GM12872 (cell line): ENCODE results near the gene APBB2.

ENCODE experiments used
- TF ChIP-seq, protein P1 (sequence below): IDR thresholded peaks from 3 replicates; pipeline ENCODE4 v1.5.1; 2011; ENCODE audit warnings: low read depth, mild to moderate bottlenecking, low read length, moderate library complexity; ENCODE audit not compliant: insufficient read depth

Gene APBB2

GRCh38 chr4:40858962-40859361, 355.4 kb downstream of the APBB2 start:
- TF ChIP-seq, protein P1, sequence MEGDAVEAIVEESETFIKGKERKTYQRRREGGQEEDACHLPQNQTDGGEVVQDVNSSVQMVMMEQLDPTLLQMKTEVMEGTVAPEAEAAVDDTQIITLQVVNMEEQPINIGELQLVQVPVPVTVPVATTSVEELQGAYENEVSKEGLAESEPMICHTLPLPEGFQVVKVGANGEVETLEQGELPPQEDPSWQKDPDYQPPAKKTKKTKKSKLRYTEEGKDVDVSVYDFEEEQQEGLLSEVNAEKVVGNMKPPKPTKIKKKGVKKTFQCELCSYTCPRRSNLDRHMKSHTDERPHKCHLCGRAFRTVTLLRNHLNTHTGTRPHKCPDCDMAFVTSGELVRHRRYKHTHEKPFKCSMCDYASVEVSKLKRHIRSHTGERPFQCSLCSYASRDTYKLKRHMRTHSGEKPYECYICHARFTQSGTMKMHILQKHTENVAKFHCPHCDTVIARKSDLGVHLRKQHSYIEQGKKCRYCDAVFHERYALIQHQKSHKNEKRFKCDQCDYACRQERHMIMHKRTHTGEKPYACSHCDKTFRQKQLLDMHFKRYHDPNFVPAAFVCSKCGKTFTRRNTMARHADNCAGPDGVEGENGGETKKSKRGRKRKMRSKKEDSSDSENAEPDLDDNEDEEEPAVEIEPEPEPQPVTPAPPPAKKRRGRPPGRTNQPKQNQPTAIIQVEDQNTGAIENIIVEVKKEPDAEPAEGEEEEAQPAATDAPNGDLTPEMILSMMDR, result no peak

DNA sequence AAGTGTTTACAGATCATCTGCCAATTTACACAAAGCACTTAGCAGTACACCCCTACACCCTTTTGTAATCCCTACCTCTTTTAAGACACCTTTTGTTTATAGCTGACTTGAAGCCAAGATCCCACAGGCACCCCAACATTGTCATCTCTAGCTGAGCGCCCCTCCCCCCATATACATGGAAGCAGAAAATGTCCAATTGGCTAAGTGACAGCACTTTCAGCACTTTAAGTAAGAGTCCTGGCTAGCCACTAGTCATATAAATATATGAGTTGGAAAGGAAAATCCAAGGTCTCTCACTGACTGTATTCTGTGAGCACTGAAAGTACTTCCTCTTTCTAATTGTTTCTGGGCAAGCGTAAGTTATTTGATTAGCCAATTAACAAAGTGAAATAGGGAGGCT, 356.4 kb downstream of the APBB2 start:
- TF ChIP-seq, protein P1, result no peak

GRCh38 chr4:40856840-40857362, 357.4 kb downstream of the APBB2 start:
- TF ChIP-seq, protein P1, result no peak

- TF ChIP-seq, protein P1, result no peak
These were observed 358.0 kb downstream of the APBB2 start for GRCh38 chr4:40856277-40856839.

DNA sequence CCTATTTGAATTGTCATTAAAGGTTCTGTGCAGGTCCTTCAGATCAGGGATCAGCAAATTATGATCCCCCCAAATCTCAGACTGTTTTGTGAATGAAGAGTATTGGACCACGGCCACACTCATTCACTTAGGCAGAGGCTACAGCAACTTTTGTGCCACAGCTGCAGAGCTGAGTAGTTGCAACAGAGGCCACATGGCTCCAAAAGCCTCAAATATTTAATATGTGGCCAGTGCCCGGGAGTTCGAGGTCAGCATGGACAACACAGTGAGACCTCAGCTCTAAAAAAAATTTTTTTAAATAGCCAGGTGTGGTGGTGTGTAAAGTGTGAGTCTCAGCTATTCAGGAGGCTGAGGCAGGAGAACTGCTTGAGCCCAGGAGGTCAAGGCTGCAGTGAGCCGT, 363.8 kb downstream of the APBB2 start:
- TF ChIP-seq, protein P1, result no peak

GRCh38 chr4:40848940-40849339, 365.4 kb downstream of the APBB2 start:
- TF ChIP-seq, protein P1, result no peak

- TF ChIP-seq, protein P1, result no peak
These were observed 366.1 kb downstream of the APBB2 start for GRCh38 chr4:40848251-40848650.
